H1 (cell line): ENCODE measurements around the gene IL17RE. TPM values are rescaled to one million over a fixed set of nuclear protein-coding genes. Genes with fewer than 3 reads are reported as not detected.

Experiments
- CTCF ChIA-PET: fragments of 300-600 bp; sonication (Branson Sonifier 250); formaldehyde crosslinking; loops from one replicate; lab custom pipeline; 2021; ENCODE audit not compliant: partially characterized antibody; lab: Charles Lee
- POLR2A ChIA-PET: fragments of 300-600 bp; sonication (Branson Sonifier 250); formaldehyde crosslinking; loops from one replicate; lab custom pipeline; 2021; ENCODE audit warnings: inconsistent platforms; ENCODE audit not compliant: partially characterized antibody; lab: Charles Lee
- DNase-seq, 2 experiments: peaks; one replicate each; pipeline versions ENCODE4 v3.0.0 to v3.0.0-alpha.2; 2010 to 2022; ENCODE audit warnings: low spot score in 2 of 2, low read depth in 1 of 2, mixed read lengths in 1 of 2
- FAIRE-seq: peaks from 2 replicates; lab custom pipeline; 2011; peaks lifted over from hg19 to GRCh38; lab: Jason Lieb, UNC
- H2AFZ ChIP-seq: 2 replicates; pipeline ENCODE4 v1.8.1; 2012; ENCODE audit warnings: low read length, inconsistent platforms
- H2AK5ac ChIP-seq: 2 replicates; pipeline ENCODE4 v1.6.1; 2013; ENCODE audit warnings: low read depth, low read length
- H2BK120ac ChIP-seq: replicated peaks from 2 replicates; pipeline ENCODE3; 2013; ENCODE audit warnings: low read depth, low read length, inconsistent platforms
- H2BK12ac ChIP-seq: 2 replicates; pipeline ENCODE4 v1.6.1; 2013; ENCODE audit warnings: low read depth, low read length
- H2BK15ac ChIP-seq: 2 replicates; pipeline ENCODE4 v1.6.1; 2013; ENCODE audit warnings: low read length
- H2BK20ac ChIP-seq: 2 replicates; pipeline ENCODE4 v1.6.1; 2013; ENCODE audit warnings: low read length
- H2BK5ac ChIP-seq: 2 replicates; pipeline ENCODE4 v1.6.1; 2013; ENCODE audit warnings: low read depth, low read length
- H3K14ac ChIP-seq: 2 replicates; pipeline ENCODE4 v1.6.1; 2013; ENCODE audit warnings: inconsistent platforms; ENCODE audit not compliant: insufficient read length
- H3K18ac ChIP-seq: 2 replicates; pipeline ENCODE4 v1.6.1; 2013; ENCODE audit warnings: low read length; ENCODE audit errors: extremely low read depth
- H3K23ac ChIP-seq: 2 replicates; pipeline ENCODE4 v1.6.1; 2013; ENCODE audit warnings: inconsistent platforms; ENCODE audit not compliant: insufficient read length
- H3K23me2 ChIP-seq: 2 replicates; pipeline ENCODE4 v1.6.1; 2013; ENCODE audit warnings: low read depth, low read length
- H3K27ac ChIP-seq: 2 replicates; pipeline ENCODE4 v1.6.1; 2011; ENCODE audit warnings: low read depth, low read length, inconsistent platforms
- H3K27me3 ChIP-seq, 4 experiments: replicated peaks in 1 of 4; 1 replicate in 1 of 4; 2 replicates in 3 of 4; pipeline versions ENCODE4 v1.6.1 to v1.8.1; 2011 to 2013; ENCODE audit warnings: low read length in 3 of 4, mild to moderate bottlenecking in 3 of 4, inconsistent platforms in 2 of 4, mixed read lengths in 2 of 4, moderate library complexity in 1 of 4; ENCODE audit not compliant: control insufficient read depth in 3 of 4, insufficient read depth in 3 of 4; ENCODE audit errors: extremely low read depth in 1 of 4
- H3K36me3 ChIP-seq, 4 experiments: 2 replicates each; pipeline versions ENCODE4 v1.6.1 to v1.8.1; 2011 to 2013; ENCODE audit warnings: mild to moderate bottlenecking in 4 of 4, low read length in 3 of 4, moderate library complexity in 2 of 4, control low read depth in 1 of 4, inconsistent platforms in 1 of 4; ENCODE audit not compliant: insufficient read depth in 4 of 4, control insufficient read depth in 2 of 4
- H3K4ac ChIP-seq: replicated peaks from 2 replicates; pipeline ENCODE3; 2013; ENCODE audit warnings: low read length, low read depth, mixed read lengths, inconsistent platforms; ENCODE audit not compliant: insufficient read length
- H3K4me1 ChIP-seq, 4 experiments: replicated peaks in 1 of 4; 1 replicate in 1 of 4; 2 replicates in 3 of 4; pipeline versions ENCODE4 v1.6.1 to v1.8.1; 2011 to 2013; ENCODE audit warnings: low read length in 3 of 4, inconsistent platforms in 2 of 4, mixed read lengths in 1 of 4; ENCODE audit not compliant: insufficient read depth in 4 of 4, control insufficient read depth in 3 of 4
- H3K4me2 ChIP-seq, 2 experiments: 2 replicates each; pipeline versions ENCODE4 v1.6.1 to v1.8.1; 2011 to 2013; ENCODE audit warnings: low read depth in 2 of 2, low read length in 2 of 2, control low read depth in 1 of 2, inconsistent platforms in 1 of 2, mild to moderate bottlenecking in 1 of 2; ENCODE audit not compliant: insufficient read depth in 1 of 2
- H3K4me3 ChIP-seq, 4 experiments: fragments of 200-600, 300-600 bp in 1 of 4; sonication (generic), shearing (Covaris generic), sonication (Bioruptor Twin) in 1 of 4; 2 replicates each; pipeline versions ENCODE4 v1.5.1 to v1.8.1; 2011 to 2016; ENCODE audit warnings: low read length in 4 of 4, low read depth in 3 of 4, control low read depth in 2 of 4, inconsistent platforms in 2 of 4, mild to moderate bottlenecking in 2 of 4, mixed read lengths in 1 of 4, moderate library complexity in 1 of 4; ENCODE audit not compliant: insufficient read depth in 2 of 4; ENCODE audit errors: extremely low read depth in 1 of 4
- H3K56ac ChIP-seq: replicated peaks from 2 replicates; pipeline ENCODE3; 2013; ENCODE audit warnings: low read depth, mild to moderate bottlenecking, mixed read lengths, low read length, inconsistent platforms; ENCODE audit not compliant: insufficient read length
- H3K79me1 ChIP-seq: 2 replicates; pipeline ENCODE4 v1.6.1; 2013; ENCODE audit warnings: low read depth, low read length, control low read depth
- H3K79me2 ChIP-seq, 2 experiments: 2 replicates each; pipeline versions ENCODE4 v1.6.1 to v1.8.1; 2012 to 2013; ENCODE audit warnings: low read length in 2 of 2, mild to moderate bottlenecking in 2 of 2, inconsistent platforms in 1 of 2; ENCODE audit not compliant: insufficient read depth in 2 of 2, control insufficient read depth in 1 of 2
- H3K9ac ChIP-seq, 4 experiments: replicated peaks in 1 of 4; 1 replicate in 1 of 4; 2 replicates in 3 of 4; pipeline versions ENCODE4 v1.6.1 to v1.8.1; 2011 to 2013; ENCODE audit warnings: low read depth in 3 of 4, low read length in 3 of 4, control low read depth in 2 of 4, mild to moderate bottlenecking in 2 of 4, moderate library complexity in 2 of 4, inconsistent platforms in 1 of 4; ENCODE audit errors: extremely low read depth in 1 of 4
- H3K9me3 ChIP-seq, 2 experiments: 2 replicates each; pipeline versions ENCODE4 v1.6.1 to v1.8.1; 2012 to 2013; ENCODE audit warnings: mild to moderate bottlenecking in 2 of 2, moderate library complexity in 2 of 2, control low read depth in 1 of 2, inconsistent platforms in 1 of 2, low read depth in 1 of 2, low read length in 1 of 2, mixed read lengths in 1 of 2; ENCODE audit not compliant: insufficient read depth in 2 of 2
- H4K20me1 ChIP-seq, 2 experiments: replicated peaks in 1 of 2; 2 replicates each; pipeline versions ENCODE3 to v1.8.1; 2011 to 2013; ENCODE audit warnings: inconsistent platforms in 2 of 2, low read length in 2 of 2, mild to moderate bottlenecking in 1 of 2; ENCODE audit not compliant: insufficient read depth in 2 of 2, control insufficient read depth in 1 of 2
- H4K5ac ChIP-seq: 2 replicates; pipeline ENCODE4 v1.6.1; 2013; ENCODE audit warnings: low read length, low read depth, mixed read lengths, inconsistent platforms; ENCODE audit not compliant: insufficient read length
- H4K8ac ChIP-seq: 2 replicates; pipeline ENCODE4 v1.8.0; 2013; ENCODE audit warnings: mild to moderate bottlenecking, moderate library complexity, low read length, inconsistent platforms; ENCODE audit not compliant: insufficient read depth; ENCODE audit errors: extremely low read depth
- H4K91ac ChIP-seq: replicated peaks from 2 replicates; pipeline ENCODE3; 2013; ENCODE audit warnings: low read length, mixed read lengths, inconsistent platforms; ENCODE audit not compliant: insufficient read length
- ASH2L ChIP-seq: fragments of 200-600, 300-600 bp; sonication (generic); IDR thresholded peaks from one replicate; pipeline ENCODE4 v1.7.1; 2017; ENCODE audit warnings: low read length
- ATF2 ChIP-seq: IDR thresholded peaks from 2 replicates; pipeline ENCODE4 v1.6.1; 2012; ENCODE audit warnings: low read length, inconsistent platforms
- ATF3 ChIP-seq: IDR thresholded peaks from 2 replicates; pipeline ENCODE4 v1.6.1; 2011; ENCODE audit warnings: low read depth, mild to moderate bottlenecking, low read length; ENCODE audit not compliant: insufficient read depth
- E2F6 ChIP-seq: IDR thresholded peaks from 2 replicates; pipeline ENCODE4 v1.6.1; 2012; ENCODE audit warnings: inconsistent platforms
- RAD21 ChIP-seq, 2 experiments: IDR thresholded peaks in 1 of 2; conservative IDR thresholded peaks in 1 of 2; 2 replicates each; pipeline ENCODE4 v1.6.1; 2011; ENCODE audit warnings: low read depth in 2 of 2, low read length in 2 of 2, improper control_type of control experiment in 1 of 2, inconsistent platforms in 1 of 2, mild to moderate bottlenecking in 1 of 2, moderate library complexity in 1 of 2
- RBBP5 ChIP-seq: IDR thresholded peaks from 2 replicates; pipeline ENCODE4 v1.7.1; 2012; ENCODE audit warnings: low read depth, mild to moderate bottlenecking, inconsistent platforms, low read length, moderate library complexity, borderline replicate concordance
- SP1 ChIP-seq: IDR thresholded peaks from 2 replicates; pipeline ENCODE4 v1.6.1; 2011; ENCODE audit warnings: low read depth, low read length
- TAF1 ChIP-seq: IDR thresholded peaks from 2 replicates; pipeline ENCODE4 v1.6.1; 2011; ENCODE audit warnings: mild to moderate bottlenecking, low read depth, low read length
- WGBS, 2 experiments: shearing (Covaris generic) in 1 of 2; methylation state at CpG; one replicate each; pipeline versions ENCODE4 v1.1.6 to v1.1.7; 2013 to 2015; ENCODE audit warnings: low lambda C conversion rate in 2 of 2, mixed read lengths in 2 of 2, inconsistent platforms in 1 of 2, low coverage in 1 of 2, missing lambda C conversion rate in 1 of 2; ENCODE audit not compliant: insufficient replicate concordance in 2 of 2, insufficient coverage in 1 of 2, insufficient read length in 1 of 2; ENCODE audit errors: extremely low coverage in 1 of 2, missing lambda C conversion rate in 1 of 2; 5-methylcytosine and 5-hydroxymethylcytosine counted together
- polyA plus RNA-seq, 7 experiments: library from polyadenylated mRNA; depleted of rRNA in 3 of 7; stranded (reverse) in 5 of 7; unstranded in 2 of 7; fragments of >200 nt in 5 of 7; fragments of 200-250 nt in 2 of 7; gene quantifications; 1 replicate in 5 of 7; 2 replicates in 1 of 7; 4 replicates in 1 of 7; pipeline versions ENCODE4 v1.2.1 to v1.2.3, GENCODE V29; 2011 to 2013; ENCODE audit warnings: missing spikeins in 2 of 7, mixed read lengths in 2 of 7
- total RNA-seq: library from RNA; stranded (reverse); fragmentation: NEBNext Ultra II Directional; extraction: Animal tissue kit (Norgen Biotek cat#: 25700); gene quantifications from 2 replicates; pipeline ENCODE4 v1.2.1, GENCODE V29; 2021

IL17RE gene
- total and polyA plus RNA-seq, 2 of the 8 experiments (the other 6 are each of a cell fraction or from before 2014, with no cell fraction given): 3.4 to 4.9 TPM

GRCh38 chr3:9866639-9867038 is 36.0 kb upstream of the IL17RE start:
- CTCF ChIA-PET: interaction anchor here (0.7 to 1.5 kb wide), 2 partner anchors 10 to 65 kb away, joined by 3 to 5 read pairs; no protein-coding TSS in a partner anchor
- Histone ChIP-seq H3K4me1 (peaks cover 0 to 3% (median 3%) of the 10 kb centered on the region in 4 experiments; a peak in 5 of 7 replicates), H2BK20ac (no peak overlapping the region), H2AFZ (no peak overlapping the region), H2BK15ac (no peak overlapping the region), H3K23me2 (peaks cover 4% of the 10 kb centered on the region; the same call in 1 of the 2 replicates), H3K4ac (no peak overlapping the region), H4K91ac (no peak overlapping the region), H3K23ac (no peak overlapping the region), H3K9me3 (no peaks in the 10 kb centered on the region), H3K36me3 (no peaks in the 10 kb centered on the region), H2BK120ac (no peak overlapping the region), H3K79me1 (no peaks in the 10 kb centered on the region), H3K9ac (no peak overlapping the region), H2BK12ac (no peak overlapping the region), H4K8ac (no peak overlapping the region), H2AK5ac (no peak overlapping the region), H3K27ac (no peak overlapping the region), H2BK5ac (no peak overlapping the region), H3K79me2 (no peaks in the 10 kb centered on the region), H3K4me3 (no peak overlapping the region), H4K5ac (no peak overlapping the region), H3K14ac (no peak overlapping the region), H3K27me3 (peaks cover 0 to 10% (median 4%) of the 10 kb centered on the region in 4 experiments; a peak in 3 of 7 replicates), H3K56ac (no peak overlapping the region), H4K20me1 (no peaks in the 10 kb centered on the region), H3K18ac (no peak overlapping the region), H3K4me2 (no peak overlapping the region)
- 92% methylated on average over 5 of the region's 8 CpGs; no CpG with 5 or more reads in 1 of the 2 experiments for WGBS, 2 experiments
- POLR2A ChIA-PET: interaction anchor here (1.0 to 1.1 kb wide), 2 partner anchors 8 to 23 kb away, joined by 3 read pairs; no protein-coding TSS in a partner anchor
- DNase-seq (no peak), FAIRE-seq (no peak)
- TF ChIP-seq ATF2 (no peak), RBBP5 (no peak), ASH2L (no peak), RAD21 (IDR thresholded peaks at IDR 0.05 in 1 of 2, conservative IDR thresholded peaks at IDR 0.05 in 1 of 2; ENCODE audit: low read depth in 2 of 2, low read length in 2 of 2) (no peak), ATF3 (no peak), E2F6 (no peak), SP1 (no peak), TAF1 (no peak)
